GM12875 (cell line): ENCODE data around the gene SPEM1.
"Not testable (repeated sequence)": the region's sequence is repeated elsewhere in the genome, so short reads cannot be mapped to it uniquely, and the experiment has no call there.

ENCODE experiments used
- H3K4me3 ChIP-seq: one replicate; pipeline ENCODE4 v1.5.1; 2011; ENCODE audit warnings: low read depth, low read length, control low read depth
- CTCF ChIP-seq: IDR thresholded peaks from 2 replicates; pipeline ENCODE4 v1.5.1; 2011; ENCODE audit warnings: low read depth, mild to moderate bottlenecking, control low read depth, inconsistent platforms, low read length, moderate library complexity, borderline replicate concordance; ENCODE audit not compliant: insufficient read depth

SPEM1 gene

GRCh38 chr17:7466318-7466638, 46.2 kb downstream of the SPEM1 start:
- H3K4me3 ChIP-seq: no peak overlapping the region
- no peak for TF ChIP-seq CTCF

GRCh38 chr17:7466639-7467341, 46.7 kb downstream of the SPEM1 start:
- TF ChIP-seq CTCF: no peak
- H3K4me3 ChIP-seq: no peak overlapping the region

GRCh38 chr17:7467498-7467897, 47.4 kb downstream of the SPEM1 start:
- no peak overlapping the region for H3K4me3 ChIP-seq
- no peak for TF ChIP-seq CTCF

- TF ChIP-seq CTCF: no peak
Measured at GRCh38 chr17:7468290-7468689, 48.2 kb downstream of the SPEM1 start.

GRCh38 chr17:7468804-7469389, 48.8 kb downstream of the SPEM1 start:
- H3K4me3 ChIP-seq: no peak overlapping the region
- TF ChIP-seq CTCF: no peak

More at GRCh38 chr17:7468290-7468689, 48.2 kb downstream of the SPEM1 start:
- no peak overlapping the region for H3K4me3 ChIP-seq

- not testable (repeated sequence) for H3K4me3 ChIP-seq
Measured at GRCh38 chr17:7469843-7470242, 49.7 kb downstream of the SPEM1 start.

- not testable (repeated sequence) for H3K4me3 ChIP-seq
Measured at GRCh38 chr17:7470457-7470973, 50.4 kb downstream of the SPEM1 start.
